IMR-90 (cell line): ENCODE data around the gene MLXIPL. TPM values are rescaled to one million over a fixed set of nuclear protein-coding genes. Genes with fewer than 3 reads are reported as not detected.

ENCODE experiments used
- ATAC-seq: fragments of 200-7000 bp; cut with Tn5 transposase; 2 replicates; pipeline ENCODE4 v1.9.1; 2020; ENCODE audit warnings: low read depth, mild to moderate bottlenecking, moderate library complexity
- BruUV-seq: library from RNA; stranded (reverse); fragments of 400-500 nt; replicated peaks from 2 replicates; lab custom pipeline; 2021; lab: Mats Ljungman, UMichigan
- CTCF ChIA-PET: fragments of 300-600 bp; formaldehyde crosslinking; extraction: SDS; loops from one replicate; lab custom pipeline; 2021; ENCODE audit warnings: antibody characterized with exemption; lab: Yijun Ruan, JAX
- POLR2A ChIA-PET: fragments of 300-600 bp; sonication (Branson Sonifier 250); formaldehyde crosslinking; loops from one replicate; lab custom pipeline; 2022; ENCODE audit warnings: antibody characterized with exemption; ENCODE audit not compliant: unreplicated experiment; lab: Charles Lee
- DNase-seq: peaks from one replicate; pipeline ENCODE4 v3.0.0; 2013
- H2AFZ ChIP-seq: replicated peaks from 2 replicates; pipeline ENCODE3; 2013; ENCODE audit warnings: low read length, mild to moderate bottlenecking; ENCODE audit not compliant: poor library complexity
- H2AK5ac ChIP-seq: 2 replicates; pipeline ENCODE4 v1.6.1; 2013; ENCODE audit warnings: low read depth, low read length, inconsistent platforms
- H2AK9ac ChIP-seq: replicated peaks from 2 replicates; pipeline ENCODE3; 2013; ENCODE audit warnings: mild to moderate bottlenecking, low read depth, low read length, moderate library complexity; ENCODE audit not compliant: poor library complexity
- H2BK120ac ChIP-seq: 2 replicates; pipeline ENCODE4 v1.6.1; 2013; ENCODE audit warnings: low read depth, low read length, inconsistent platforms
- H2BK15ac ChIP-seq: 3 replicates; pipeline ENCODE4 v1.6.1; 2013; ENCODE audit warnings: low read depth, low read length, inconsistent platforms
- H2BK20ac ChIP-seq: 2 replicates; pipeline ENCODE4 v1.6.1; 2013; ENCODE audit warnings: low read depth, mild to moderate bottlenecking, inconsistent platforms, low read length, moderate library complexity
- H2BK5ac ChIP-seq: 2 replicates; pipeline ENCODE4 v1.6.1; 2013; ENCODE audit warnings: mild to moderate bottlenecking, low read depth, low read length, inconsistent platforms; ENCODE audit not compliant: poor library complexity, severe bottlenecking
- H3K14ac ChIP-seq: replicated peaks from 2 replicates; pipeline ENCODE4 v1.6.1; 2013; ENCODE audit warnings: low read depth, low read length, inconsistent platforms
- H3K18ac ChIP-seq: 2 replicates; pipeline ENCODE4 v1.6.1; 2013; ENCODE audit warnings: low read depth, low read length, control low read depth
- H3K23ac ChIP-seq: 2 replicates; pipeline ENCODE4 v1.6.1; 2013; ENCODE audit warnings: low read depth, low read length, inconsistent platforms
- H3K27ac ChIP-seq: 2 replicates; pipeline ENCODE4 v1.5.1; 2013; ENCODE audit warnings: mild to moderate bottlenecking, control low read depth, low read length; ENCODE audit not compliant: insufficient read depth
- H3K27me3 ChIP-seq: 2 replicates; pipeline ENCODE4 v1.6.1; 2013; ENCODE audit warnings: low read length; ENCODE audit not compliant: control insufficient read depth, insufficient read depth
- H3K36me3 ChIP-seq: 2 replicates; pipeline ENCODE4 v1.6.1; 2013; ENCODE audit warnings: low read length, mixed read lengths; ENCODE audit not compliant: control insufficient read depth, insufficient read depth
- H3K4ac ChIP-seq: 2 replicates; pipeline ENCODE4 v1.6.1; 2013; ENCODE audit warnings: low read depth, low read length, inconsistent platforms
- H3K4me1 ChIP-seq: 2 replicates; pipeline ENCODE4 v1.6.1; 2013; ENCODE audit warnings: low read length, mixed read lengths; ENCODE audit not compliant: control insufficient read depth, insufficient read depth
- H3K4me2 ChIP-seq: 2 replicates; pipeline ENCODE4 v1.6.1; 2013; ENCODE audit warnings: low read depth, mild to moderate bottlenecking, control low read depth, low read length, moderate library complexity
- H3K4me3 ChIP-seq: 2 replicates; pipeline ENCODE4 v1.5.1; 2013; ENCODE audit warnings: low read depth, mild to moderate bottlenecking, control low read depth, low read length, moderate library complexity; ENCODE audit not compliant: insufficient read depth
- H3K56ac ChIP-seq: 2 replicates; pipeline ENCODE4 v1.6.1; 2013; ENCODE audit warnings: low read length, inconsistent platforms; ENCODE audit not compliant: insufficient read depth; ENCODE audit errors: extremely low read depth
- H3K79me1 ChIP-seq, 2 experiments: 2 replicates each; pipeline ENCODE4 v1.6.1; 2013; ENCODE audit warnings: low read length in 2 of 2, inconsistent platforms in 1 of 2, low read depth in 1 of 2
- H3K9ac ChIP-seq: 2 replicates; pipeline ENCODE4 v1.6.1; 2013; ENCODE audit warnings: low read depth, low read length, control low read depth
- H3K9me1 ChIP-seq: 2 replicates; pipeline ENCODE4 v1.6.1; 2013; ENCODE audit warnings: low read length, inconsistent platforms; ENCODE audit not compliant: insufficient read depth
- H3K9me3 ChIP-seq: 2 replicates; pipeline ENCODE4 v1.6.1; 2013; ENCODE audit warnings: low read length; ENCODE audit not compliant: control insufficient read depth, insufficient read depth
- H4K20me1 ChIP-seq: 2 replicates; pipeline ENCODE4 v1.6.1; 2013; ENCODE audit warnings: low read length, inconsistent platforms; ENCODE audit not compliant: insufficient read depth
- H4K5ac ChIP-seq: 2 replicates; pipeline ENCODE4 v1.6.1; 2013; ENCODE audit warnings: mild to moderate bottlenecking, low read depth, low read length, control low read depth
- H4K8ac ChIP-seq, 2 experiments: 2 replicates each; pipeline ENCODE4 v1.6.1; 2013; ENCODE audit warnings: low read depth in 2 of 2, low read length in 2 of 2, control low read depth in 1 of 2, inconsistent platforms in 1 of 2
- H4K91ac ChIP-seq: 2 replicates; pipeline ENCODE4 v1.6.1; 2013; ENCODE audit warnings: low read depth, low read length, inconsistent platforms; ENCODE audit not compliant: insufficient read depth
- CEBPB ChIP-seq: IDR thresholded peaks from 2 replicates; pipeline ENCODE4 v1.6.1; 2012; ENCODE audit warnings: low read depth, low read length, improper control_type of control experiment
- CHD1 ChIP-seq: IDR thresholded peaks from 2 replicates; pipeline ENCODE4 v1.6.1; 2012; ENCODE audit warnings: low read depth, low read length, improper control_type of control experiment
- FOS ChIP-seq: fragments of 150-350 bp; IDR thresholded peaks from 2 replicates; pipeline ENCODE4 v1.6.1; 2016; ENCODE audit warnings: low read depth, low read length
- MAFK ChIP-seq: IDR thresholded peaks from 2 replicates; pipeline ENCODE4 v1.6.1; 2012; ENCODE audit warnings: low read depth, low read length, improper control_type of control experiment
- MAZ ChIP-seq: IDR thresholded peaks from 2 replicates; pipeline ENCODE4 v1.6.1; 2012; ENCODE audit warnings: low read depth, mild to moderate bottlenecking, low read length, improper control_type of control experiment, moderate library complexity, borderline replicate concordance
- MXI1 ChIP-seq: IDR thresholded peaks from 2 replicates; pipeline ENCODE4 v1.6.1; 2012; ENCODE audit warnings: low read depth, mild to moderate bottlenecking, low read length, moderate library complexity, borderline replicate concordance
- NFE2L2 ChIP-seq: fragments of 150-350 bp; IDR thresholded peaks from 2 replicates; pipeline ENCODE4 v1.6.1; 2016; ENCODE audit warnings: low read depth, mild to moderate bottlenecking, low read length
- POLR2A ChIP-seq: IDR thresholded peaks from 2 replicates; pipeline ENCODE4 v1.6.1; 2012; ENCODE audit warnings: mild to moderate bottlenecking, low read depth, low read length
- RAD21 ChIP-seq: IDR thresholded peaks from 2 replicates; pipeline ENCODE4 v1.6.1; 2012; ENCODE audit warnings: low read length, improper control_type of control experiment
- RCOR1 ChIP-seq: IDR thresholded peaks from 2 replicates; pipeline ENCODE4 v1.6.1; 2012; ENCODE audit warnings: mild to moderate bottlenecking, low read length, improper control_type of control experiment; ENCODE audit not compliant: insufficient replicate concordance
- RFX5 ChIP-seq: IDR thresholded peaks from 2 replicates; pipeline ENCODE4 v1.8.0; 2012; ENCODE audit warnings: low read depth, mild to moderate bottlenecking, low read length, moderate library complexity
- SMC3 ChIP-seq: fragments of 150-350 bp; IDR thresholded peaks from 2 replicates; pipeline ENCODE4 v1.6.1; 2016; ENCODE audit warnings: low read depth, mild to moderate bottlenecking, antibody characterized with exemption, low read length, moderate library complexity
- WGBS, 2 experiments: methylation state at CpG; one replicate each; pipeline versions ENCODE4 v1.1.5 to v1.1.7; 2013; ENCODE audit warnings: missing lambda C conversion rate in 2 of 2; ENCODE audit not compliant: insufficient read length in 1 of 2; ENCODE audit errors: extremely low coverage in 2 of 2; 5-methylcytosine and 5-hydroxymethylcytosine counted together
- dilution Hi-C: fragments of 300-500 bp; cut with HindIII; formaldehyde crosslinking; loops from one replicate; pipeline ENCODE4 v1.14.3; 2018; ENCODE audit warnings: low sequenced_read_pairs; ENCODE audit not compliant: unreplicated experiment
- in situ Hi-C: fragments of 300-500 bp; cut with MboI; formaldehyde crosslinking; loops from 3 replicates; pipeline ENCODE4 v1.14.3; 2019; ENCODE audit warnings: low sequenced_read_pairs, inconsistent platforms, mixed read lengths
- intact Hi-C: fragments of 100-400 bp; cut with micrococcal nuclease; formaldehyde crosslinking; loops from 2 replicates; pipeline ENCODE4 v1.10.0; 2022
- polyA plus RNA-seq, 3 experiments: library from polyadenylated mRNA; depleted of rRNA; stranded (reverse); fragments of >200 nt; gene quantifications; 2 replicates each; pipeline ENCODE4 v1.2.3, GENCODE V29; 2012; ENCODE audit warnings: low replicate concordance in 1 of 3
- total RNA-seq: library from RNA; depleted of rRNA; stranded (reverse); fragments of >200 nt; gene quantifications from 2 replicates; pipeline ENCODE4 v1.2.3, GENCODE V29; 2012
- TF ChIP-seq, protein P1 (sequence below): fragments of 150-350 bp; IDR thresholded peaks from 2 replicates; pipeline ENCODE4 v1.6.1; 2016; ENCODE audit warnings: low read depth, mild to moderate bottlenecking, low read length, moderate library complexity, borderline replicate concordance
- TF ChIP-seq, protein P2 (sequence below): conservative IDR thresholded peaks from 2 replicates; pipeline ENCODE4 v1.5.1; 2012; ENCODE audit warnings: mild to moderate bottlenecking, low read depth, low read length, improper control_type of control experiment

MLXIPL gene
- total and polyA plus RNA-seq, 2 of the 4 experiments (the other 2 are of a cell fraction): not detected

DNA sequence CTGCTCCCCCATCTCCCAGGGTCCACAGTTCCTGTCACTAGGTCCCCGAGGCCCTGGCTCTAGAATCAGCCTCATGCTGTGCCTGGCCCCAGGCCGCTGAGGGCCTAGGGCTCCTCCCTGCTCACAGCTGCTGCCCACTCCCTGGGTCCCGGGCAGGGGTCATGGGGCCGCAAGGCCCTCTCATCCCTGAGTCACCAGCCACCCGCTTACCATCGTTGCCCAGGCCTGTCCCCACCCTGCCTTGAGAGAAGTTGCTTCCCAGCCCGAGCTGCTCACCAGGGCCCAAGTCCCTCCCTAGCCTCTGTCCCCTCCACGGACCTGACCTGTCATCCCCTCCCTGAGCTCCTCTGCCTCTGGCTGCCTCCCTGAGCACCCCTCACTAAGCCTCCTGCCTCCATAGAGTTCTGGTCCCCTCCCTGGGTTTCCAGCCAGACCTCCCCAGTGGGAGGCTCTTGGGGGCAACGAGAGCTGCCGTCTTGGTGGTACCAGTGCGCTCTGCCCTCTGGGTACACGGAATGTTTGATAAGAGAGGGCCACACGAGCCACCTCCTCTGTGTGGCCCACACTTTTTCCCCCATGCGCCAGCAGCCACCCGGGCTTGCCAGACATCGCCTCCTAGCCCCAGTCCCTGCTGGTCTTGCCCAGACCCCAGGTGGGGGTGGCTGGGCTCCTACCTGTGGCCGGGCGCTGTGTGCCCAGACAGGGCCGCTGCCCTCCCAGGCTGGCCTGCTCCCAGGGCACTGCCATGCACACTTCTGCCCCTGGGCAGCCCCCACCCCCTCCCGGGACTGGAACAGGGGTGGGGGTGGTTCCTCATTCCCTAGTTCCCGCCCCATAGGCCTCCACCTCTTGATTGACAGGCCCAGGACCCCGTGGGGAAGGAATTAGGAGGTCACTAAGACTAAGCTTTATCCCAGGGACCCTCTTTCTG lies 21.3 kb downstream of the MLXIPL start:
- Histone ChIP-seq H4K8ac (no peak overlapping the region), H4K91ac (no peak overlapping the region), H3K79me1 (no peaks in the 10 kb centered on the region), H2BK15ac (no peak overlapping the region), H3K23ac (no peak overlapping the region), H3K36me3 (no peaks in the 10 kb centered on the region), H3K18ac (no peak overlapping the region), H2BK120ac (no peak overlapping the region), H3K27ac (no peak overlapping the region), H3K27me3 (peaks cover 19% of the 10 kb centered on the region), H3K4me1 (no peaks in the 10 kb centered on the region), H2BK5ac (no peak overlapping the region), H3K9ac (no peak overlapping the region), H3K9me3 (no peaks in the 10 kb centered on the region), H3K4ac (no peak overlapping the region), H3K9me1 (no peaks in the 10 kb centered on the region), H2AK5ac (no peak overlapping the region), H3K4me2 (no peak overlapping the region), H2AFZ (peak overlapping the region; percentile 58), H2AK9ac (peak overlapping the region; percentile 66), H3K14ac (no peak overlapping the region), H3K56ac (no peak overlapping the region), H2BK20ac (no peak overlapping the region), H4K20me1 (no peaks in the 10 kb centered on the region; the same call in 1 of the 2 replicates), H4K5ac (no peak overlapping the region), H3K4me3 (no peak overlapping the region)
- DNase-seq (no peak), ATAC-seq (no peak)
- intact Hi-C loops (no loop called here), dilution Hi-C loops (no loop called here), in situ Hi-C loops (no loop called here)
- BruUV-seq: no TSS peak
- POLR2A ChIA-PET: no interaction called here
- CTCF ChIA-PET: interaction anchor here (0.7 to 1.8 kb wide), 2 partner anchors 38 to 123 kb away, joined by 3 to 7 read pairs; no protein-coding TSS in a partner anchor
- 76% methylated on average over 9 of the region's 22 CpGs; no CpG with 5 or more reads in 1 of the 2 experiments for WGBS, 2 experiments
- TF ChIP-seq NFE2L2: no peak
- TF ChIP-seq RAD21: no peak
- TF ChIP-seq RCOR1: no peak
- TF ChIP-seq RFX5: no peak
- TF ChIP-seq CHD1: no peak
- TF ChIP-seq MAFK: no peak
- TF ChIP-seq, protein P1, sequence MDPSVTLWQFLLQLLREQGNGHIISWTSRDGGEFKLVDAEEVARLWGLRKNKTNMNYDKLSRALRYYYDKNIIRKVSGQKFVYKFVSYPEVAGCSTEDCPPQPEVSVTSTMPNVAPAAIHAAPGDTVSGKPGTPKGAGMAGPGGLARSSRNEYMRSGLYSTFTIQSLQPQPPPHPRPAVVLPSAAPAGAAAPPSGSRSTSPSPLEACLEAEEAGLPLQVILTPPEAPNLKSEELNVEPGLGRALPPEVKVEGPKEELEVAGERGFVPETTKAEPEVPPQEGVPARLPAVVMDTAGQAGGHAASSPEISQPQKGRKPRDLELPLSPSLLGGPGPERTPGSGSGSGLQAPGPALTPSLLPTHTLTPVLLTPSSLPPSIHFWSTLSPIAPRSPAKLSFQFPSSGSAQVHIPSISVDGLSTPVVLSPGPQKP: no peak
- TF ChIP-seq FOS: no peak
- no peak for TF ChIP-seq MXI1
- TF ChIP-seq SMC3: no peak
- no peak for TF ChIP-seq POLR2A
- no peak for TF ChIP-seq MAZ
- TF ChIP-seq CEBPB: no peak
- TF ChIP-seq, protein P2, sequence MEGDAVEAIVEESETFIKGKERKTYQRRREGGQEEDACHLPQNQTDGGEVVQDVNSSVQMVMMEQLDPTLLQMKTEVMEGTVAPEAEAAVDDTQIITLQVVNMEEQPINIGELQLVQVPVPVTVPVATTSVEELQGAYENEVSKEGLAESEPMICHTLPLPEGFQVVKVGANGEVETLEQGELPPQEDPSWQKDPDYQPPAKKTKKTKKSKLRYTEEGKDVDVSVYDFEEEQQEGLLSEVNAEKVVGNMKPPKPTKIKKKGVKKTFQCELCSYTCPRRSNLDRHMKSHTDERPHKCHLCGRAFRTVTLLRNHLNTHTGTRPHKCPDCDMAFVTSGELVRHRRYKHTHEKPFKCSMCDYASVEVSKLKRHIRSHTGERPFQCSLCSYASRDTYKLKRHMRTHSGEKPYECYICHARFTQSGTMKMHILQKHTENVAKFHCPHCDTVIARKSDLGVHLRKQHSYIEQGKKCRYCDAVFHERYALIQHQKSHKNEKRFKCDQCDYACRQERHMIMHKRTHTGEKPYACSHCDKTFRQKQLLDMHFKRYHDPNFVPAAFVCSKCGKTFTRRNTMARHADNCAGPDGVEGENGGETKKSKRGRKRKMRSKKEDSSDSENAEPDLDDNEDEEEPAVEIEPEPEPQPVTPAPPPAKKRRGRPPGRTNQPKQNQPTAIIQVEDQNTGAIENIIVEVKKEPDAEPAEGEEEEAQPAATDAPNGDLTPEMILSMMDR: no peak
